HCT116 (cell line): ENCODE measurements around the gene CCDC38. TPM values are rescaled to one million over a fixed set of nuclear protein-coding genes. Genes with fewer than 3 reads are reported as not detected.

ENCODE experiments used
- ATAC-seq: fragments of 200-7000 bp; cut with Tn5 transposase; 2 replicates; pipeline ENCODE4 v1.9.1; 2020; ENCODE audit warnings: mild to moderate bottlenecking, moderate library complexity
- BruUV-seq: library from RNA; stranded (reverse); fragments of 400-500 nt; replicated peaks from 2 replicates; lab custom pipeline; 2021; lab: Mats Ljungman, UMichigan
- CTCF ChIA-PET: fragments of 300-600 bp; sonication (Branson Sonifier 250); formaldehyde crosslinking; loops from one replicate; lab custom pipeline; 2021; ENCODE audit warnings: antibody characterized with exemption; lab: Charles Lee
- POLR2A ChIA-PET: fragments of 300-600, 350-600 bp; sonication (Branson Sonifier 250); formaldehyde crosslinking; loops from one replicate; lab custom pipeline; 2021; ENCODE audit warnings: antibody characterized with exemption; lab: Charles Lee
- RAD21 ChIA-PET, 2 experiments: fragments of 300-600 bp; sonication (Branson Sonifier 250); formaldehyde crosslinking; loops; one replicate each; lab custom pipeline; 2023; ENCODE audit warnings: low total read pairs in 2 of 2; ENCODE audit not compliant: uncharacterized antibody in 2 of 2, unreplicated experiment in 2 of 2, low non-redundant PET in 1 of 2; lab: Charles Lee
- DNase-seq: peaks from one replicate; pipeline ENCODE4 v3.0.0-alpha.2; 2010; ENCODE audit warnings: low read depth, low spot score
- H2AFZ ChIP-seq: fragments of 200-600 bp; shearing (Covaris generic), sonication (generic); 2 replicates; pipeline ENCODE4 v1.6.1; 2017; ENCODE audit warnings: low read depth, mixed run types, mixed read lengths, antibody characterized with exemption, low read length; ENCODE audit not compliant: poor library complexity, severe bottlenecking
- H3K27ac ChIP-seq: 2 replicates; pipeline ENCODE4 v1.5.1; 2012; ENCODE audit warnings: low read depth, low read length
- H3K27me3 ChIP-seq: fragments of 200-600 bp; sonication (generic); 2 replicates; pipeline ENCODE4 v1.6.1; 2016; ENCODE audit warnings: mixed run types, low read length, mixed read lengths; ENCODE audit not compliant: insufficient read depth
- H3K36me3 ChIP-seq, 2 experiments: fragments of 200-500 bp in 1 of 2; fragments of 200-600 bp in 1 of 2; sonication (Bioruptor generic) in 1 of 2; sonication (generic) in 1 of 2; 2 replicates each; pipeline versions ENCODE4 v1.5.1 to v1.6.1; 2014 to 2016; ENCODE audit warnings: low read length in 2 of 2, inconsistent platforms in 1 of 2, mixed read lengths in 1 of 2, mixed run types in 1 of 2; ENCODE audit not compliant: insufficient read depth in 2 of 2, control insufficient read depth in 1 of 2
- H3K4me1 ChIP-seq, 2 experiments: fragments of 200-600 bp in 1 of 2; sonication (generic) in 1 of 2; 2 replicates each; pipeline versions ENCODE4 v1.5.1 to v1.6.1; 2012 to 2017; ENCODE audit warnings: low read length in 2 of 2, inconsistent platforms in 1 of 2, mild to moderate bottlenecking in 1 of 2, mixed read lengths in 1 of 2, mixed run types in 1 of 2, moderate library complexity in 1 of 2; ENCODE audit not compliant: insufficient read depth in 2 of 2, control insufficient read depth in 1 of 2
- H3K4me2 ChIP-seq: fragments of 200-600 bp; sonication (generic); 2 replicates; pipeline ENCODE4 v1.6.1; 2017; ENCODE audit warnings: mixed run types, low read length, mixed read lengths
- H3K4me3 ChIP-seq, 2 experiments: fragments of 200-600 bp in 1 of 2; sonication (generic) in 1 of 2; replicated peaks in 1 of 2; 2 replicates each; pipeline ENCODE4 v1.5.1; 2011 to 2016; ENCODE audit warnings: low read length in 2 of 2, control low read depth in 1 of 2, low read depth in 1 of 2, mild to moderate bottlenecking in 1 of 2, mixed read lengths in 1 of 2, mixed run types in 1 of 2
- H3K79me2 ChIP-seq: fragments of 200-600 bp; sonication (generic); 2 replicates; pipeline ENCODE4 v1.6.1; 2017; ENCODE audit warnings: mild to moderate bottlenecking, mixed run types, low read length, moderate library complexity, mixed read lengths; ENCODE audit not compliant: insufficient read depth
- H3K9ac ChIP-seq: fragments of 200-600 bp; sonication (generic); 2 replicates; pipeline ENCODE4 v1.6.1; 2016; ENCODE audit warnings: low read length, mixed read lengths
- H3K9me2 ChIP-seq: fragments of 200-600 bp; sonication (generic), shearing (Covaris generic); 2 replicates; pipeline ENCODE4 v1.6.1; 2017; ENCODE audit warnings: mixed run types, mild to moderate bottlenecking, moderate library complexity; ENCODE audit not compliant: insufficient read depth
- H3K9me3 ChIP-seq, 2 experiments: fragments of 200-500 bp in 1 of 2; fragments of 200-600 bp in 1 of 2; sonication (Bioruptor generic) in 1 of 2; sonication (generic) in 1 of 2; 2 replicates each; pipeline ENCODE4 v1.6.1; 2014 to 2017; ENCODE audit warnings: low read length in 2 of 2, mixed read lengths in 2 of 2, inconsistent platforms in 1 of 2, low read depth in 1 of 2, mild to moderate bottlenecking in 1 of 2, mixed run types in 1 of 2, moderate library complexity in 1 of 2; ENCODE audit not compliant: control insufficient read depth in 1 of 2, insufficient read depth in 1 of 2
- H4K20me1 ChIP-seq: fragments of 200-600 bp; sonication (generic), shearing (Covaris generic); 2 replicates; pipeline ENCODE4 v1.6.1; 2017; ENCODE audit warnings: mixed run types, mild to moderate bottlenecking, moderate library complexity; ENCODE audit not compliant: insufficient read depth
- CBX3 ChIP-seq: IDR thresholded peaks from 2 replicates; pipeline ENCODE4 v1.6.1; 2012; ENCODE audit warnings: low read depth
- CEBPB ChIP-seq: IDR thresholded peaks from 2 replicates; pipeline ENCODE4 v1.6.1; 2012; ENCODE audit warnings: low read depth
- EGR1 ChIP-seq: IDR thresholded peaks from 2 replicates; pipeline ENCODE4 v1.6.1; 2012; ENCODE audit warnings: low read depth
- EZH2 ChIP-seq: fragments of 200-600 bp; sonication (generic); IDR thresholded peaks from 2 replicates; pipeline ENCODE4 v1.6.1; 2017; ENCODE audit warnings: antibody characterized with exemption, mixed run types
- EZH2phosphoT487 ChIP-seq: fragments of 200-600 bp; IDR thresholded peaks from 2 replicates; pipeline ENCODE4 v1.6.1; 2018; ENCODE audit warnings: antibody characterized with exemption, borderline replicate concordance
- FOSL1 ChIP-seq: IDR thresholded peaks from 2 replicates; pipeline ENCODE4 v1.6.1; 2012; ENCODE audit warnings: low read depth
- MAX ChIP-seq: IDR thresholded peaks from 2 replicates; pipeline ENCODE4 v1.6.1; 2012
- POLR2A ChIP-seq: IDR thresholded peaks from 2 replicates; pipeline ENCODE4 v1.7.0; 2011; ENCODE audit warnings: borderline replicate concordance; ENCODE audit not compliant: insufficient read depth, insufficient read length; ENCODE audit errors: extremely low read depth
- POLR2AphosphoS5 ChIP-seq: IDR thresholded peaks from 2 replicates; pipeline ENCODE4 v1.6.1; 2011; ENCODE audit warnings: mild to moderate bottlenecking, low read depth, low read length, moderate library complexity
- RAD21 ChIP-seq: IDR thresholded peaks from 2 replicates; pipeline ENCODE4 v1.6.1; 2012; ENCODE audit warnings: low read depth, mild to moderate bottlenecking
- SP1 ChIP-seq: IDR thresholded peaks from 2 replicates; pipeline ENCODE4 v1.6.1; 2012; ENCODE audit warnings: low read depth
- SRF ChIP-seq: IDR thresholded peaks from 2 replicates; pipeline ENCODE4 v1.6.1; 2012; ENCODE audit warnings: low read depth
- TCF7L2 ChIP-seq: IDR thresholded peaks from 2 replicates; pipeline ENCODE4 v1.7.0; 2011; ENCODE audit warnings: borderline replicate concordance, inconsistent platforms; ENCODE audit not compliant: insufficient read depth, insufficient read length; ENCODE audit errors: extremely low read depth
- YY1 ChIP-seq: IDR thresholded peaks from 2 replicates; pipeline ENCODE4 v1.6.1; 2011; ENCODE audit warnings: low read length, low read depth, moderate library complexity, mild to moderate bottlenecking; ENCODE audit not compliant: insufficient replicate concordance; ENCODE audit errors: extremely low read depth
- ZFX ChIP-seq: fragments of 450-650 bp; IDR thresholded peaks from 2 replicates; pipeline ENCODE4 v1.6.1; 2017
- ZNF274 ChIP-seq: fragments of 200-500 bp; sonication (Bioruptor generic); IDR thresholded peaks from 2 replicates; pipeline ENCODE4 v1.6.1; 2014; ENCODE audit warnings: mild to moderate bottlenecking, low read depth, low read length, inconsistent platforms
- intact Hi-C: fragments of 100-400 bp; cut with micrococcal nuclease; formaldehyde crosslinking; loops from 2 replicates; pipeline ENCODE4 v1.10.0; 2022
- total RNA-seq: library from RNA; stranded (reverse); gene quantifications from one replicate; pipeline ENCODE4 v1.2.1, GENCODE V29; 2021; ENCODE audit not compliant: unreplicated experiment
- TF ChIP-seq, protein P1 (sequence below): IDR thresholded peaks from 2 replicates; pipeline ENCODE4 v1.6.1; 2012
- TF ChIP-seq, protein P2 (sequence below), 3 experiments: fragments of 200-600 bp in 1 of 3; sonication (generic) in 1 of 3; IDR thresholded peaks in 2 of 3; conservative IDR thresholded peaks in 1 of 3; 2 replicates each; pipeline ENCODE4 v1.5.1; 2012 to 2017; ENCODE audit warnings: low read depth in 2 of 3, low read length in 2 of 3, antibody characterized with exemption in 1 of 3, borderline replicate concordance in 1 of 3, control low read depth in 1 of 3, mild to moderate bottlenecking in 1 of 3, mixed read lengths in 1 of 3, mixed run types in 1 of 3, moderate library complexity in 1 of 3; ENCODE audit not compliant: insufficient read depth in 1 of 3
- TF ChIP-seq, protein P3 (sequence below): IDR thresholded peaks from 2 replicates; pipeline ENCODE4 v1.6.1; 2012; ENCODE audit warnings: low read depth

The CCDC38 gene
- total RNA-seq, 1 experiment from 2014 or later: 0.27 TPM

DNA sequence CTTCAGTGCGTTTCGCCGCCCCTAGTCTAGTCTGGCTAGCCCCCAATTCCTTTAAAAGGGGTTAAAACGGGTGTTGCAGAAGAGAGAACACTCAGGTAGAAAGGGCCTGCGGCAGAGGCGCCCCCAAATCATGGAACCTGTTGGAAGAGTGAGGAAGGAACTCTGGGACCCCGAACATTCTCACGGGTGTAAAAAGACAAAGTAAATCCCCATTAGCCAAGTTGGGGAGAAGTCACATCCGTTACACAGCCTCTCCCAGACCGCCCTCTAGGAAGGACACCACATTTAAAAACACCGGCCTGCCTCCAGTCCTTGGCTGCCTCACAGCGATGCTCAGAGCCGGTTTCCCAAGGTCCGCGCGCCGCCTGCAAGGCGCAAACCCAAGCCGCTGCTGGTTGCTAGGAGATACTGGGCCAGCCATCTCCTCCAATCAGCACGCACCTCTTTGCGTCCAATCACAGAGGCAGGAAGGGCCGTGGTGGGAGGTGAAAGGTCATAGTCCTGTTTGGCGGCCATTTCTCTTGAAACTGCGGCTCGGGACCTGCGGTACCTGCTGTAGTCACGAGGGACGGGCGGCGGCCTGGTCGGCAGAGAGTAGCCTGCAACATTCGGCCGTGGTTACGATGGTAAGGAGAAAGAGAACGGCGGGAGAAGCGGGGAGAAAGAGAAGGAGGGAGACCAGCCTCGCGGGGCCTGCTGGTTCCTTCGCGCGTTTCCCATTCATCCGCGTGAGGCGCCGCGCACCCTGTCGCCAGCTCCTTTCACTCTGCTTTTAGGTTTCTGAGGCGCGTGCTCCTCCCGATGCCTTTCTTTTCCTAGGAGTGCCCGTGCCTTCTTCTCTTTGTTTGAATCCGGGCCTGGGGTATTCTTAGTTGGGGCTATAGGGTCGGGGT, 83.7 kb downstream of the CCDC38 start, which contains the start of gene SNRPF (continued):
- TF ChIP-seq CBX3 (peak; percentile 75), ZNF274 (no peak), EGR1 (peak; percentile 60)
- TF ChIP-seq, protein P1, sequence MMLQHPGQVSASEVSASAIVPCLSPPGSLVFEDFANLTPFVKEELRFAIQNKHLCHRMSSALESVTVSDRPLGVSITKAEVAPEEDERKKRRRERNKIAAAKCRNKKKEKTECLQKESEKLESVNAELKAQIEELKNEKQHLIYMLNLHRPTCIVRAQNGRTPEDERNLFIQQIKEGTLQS: no peak

DNA sequence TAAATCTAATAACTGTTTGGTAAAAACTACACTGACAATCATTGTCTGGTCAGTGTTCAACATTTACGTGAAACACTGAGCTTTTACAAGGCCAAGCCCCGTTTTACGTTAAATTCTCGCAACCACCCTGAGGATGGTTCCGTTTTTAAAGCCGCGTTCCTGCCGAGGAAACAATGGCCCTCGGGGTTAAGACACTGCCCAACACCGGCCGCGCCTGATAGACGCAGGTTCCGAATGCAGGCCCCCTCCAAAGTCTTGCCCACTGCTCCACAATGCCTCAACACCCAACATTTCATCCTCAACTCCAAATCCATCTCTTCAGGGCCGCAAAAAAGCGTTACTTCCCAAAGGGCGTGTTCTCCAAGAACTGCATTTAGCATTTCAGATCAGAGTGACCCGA, 84.6 kb downstream of the CCDC38 start:
- CTCF ChIA-PET: no interaction called here
- peak overlapping the region; percentile 65 for H3K4me2 ChIP-seq
- H3K9me2 ChIP-seq: no peaks in the 10 kb centered on the region
- H2AFZ ChIP-seq: no peak overlapping the region
- H3K9me3 ChIP-seq: no peaks in the 10 kb centered on the region
- H3K36me3 ChIP-seq: peaks cover 13 to 21% of the 10 kb centered on the region in 2 experiments
- RAD21 ChIA-PET: no interaction called here
- intact Hi-C loops: no loop called here
- ATAC-seq (no peak), DNase-seq (no peak)
- H3K4me3 ChIP-seq: peak overlapping the region in 1 of 2 experiments; percentile 94; a peak in 2 of 4 replicates
- H3K4me1 ChIP-seq: peaks cover 8 to 26% of the 10 kb centered on the region in 2 experiments
- POLR2A ChIA-PET: no interaction called here
- TSS peak; percentile 52 for BruUV-seq
- no peak overlapping the region for H3K9ac ChIP-seq
- H3K27me3 ChIP-seq: no peaks in the 10 kb centered on the region
- peaks cover 8% of the 10 kb centered on the region; the same call in 1 of the 2 replicates for H4K20me1 ChIP-seq
- peaks cover 41% of the 10 kb centered on the region for H3K79me2 ChIP-seq
- H3K27ac ChIP-seq: no peak overlapping the region
- TF ChIP-seq SP1 (no peak), SRF (no peak), POLR2A (no peak), EZH2phosphoT487 (no peak), RAD21 (no peak), POLR2AphosphoS5 (no peak), YY1 (no peak), TCF7L2 (no peak), ZFX (no peak), EZH2 (no peak), MAX (no peak), FOSL1 (no peak), CEBPB (no peak)
- TF ChIP-seq, protein P1: no peak
- TF ChIP-seq, protein P2, sequence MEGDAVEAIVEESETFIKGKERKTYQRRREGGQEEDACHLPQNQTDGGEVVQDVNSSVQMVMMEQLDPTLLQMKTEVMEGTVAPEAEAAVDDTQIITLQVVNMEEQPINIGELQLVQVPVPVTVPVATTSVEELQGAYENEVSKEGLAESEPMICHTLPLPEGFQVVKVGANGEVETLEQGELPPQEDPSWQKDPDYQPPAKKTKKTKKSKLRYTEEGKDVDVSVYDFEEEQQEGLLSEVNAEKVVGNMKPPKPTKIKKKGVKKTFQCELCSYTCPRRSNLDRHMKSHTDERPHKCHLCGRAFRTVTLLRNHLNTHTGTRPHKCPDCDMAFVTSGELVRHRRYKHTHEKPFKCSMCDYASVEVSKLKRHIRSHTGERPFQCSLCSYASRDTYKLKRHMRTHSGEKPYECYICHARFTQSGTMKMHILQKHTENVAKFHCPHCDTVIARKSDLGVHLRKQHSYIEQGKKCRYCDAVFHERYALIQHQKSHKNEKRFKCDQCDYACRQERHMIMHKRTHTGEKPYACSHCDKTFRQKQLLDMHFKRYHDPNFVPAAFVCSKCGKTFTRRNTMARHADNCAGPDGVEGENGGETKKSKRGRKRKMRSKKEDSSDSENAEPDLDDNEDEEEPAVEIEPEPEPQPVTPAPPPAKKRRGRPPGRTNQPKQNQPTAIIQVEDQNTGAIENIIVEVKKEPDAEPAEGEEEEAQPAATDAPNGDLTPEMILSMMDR (IDR thresholded peaks at IDR 0.05 in 2 of 3, conservative IDR thresholded peaks at IDR 0.05 in 1 of 3; ENCODE audit: borderline replicate concordance in 1 of 3, insufficient read depth in 1 of 3, low read depth in 2 of 3, low read length in 2 of 3): no peak
- TF ChIP-seq, protein P3, sequence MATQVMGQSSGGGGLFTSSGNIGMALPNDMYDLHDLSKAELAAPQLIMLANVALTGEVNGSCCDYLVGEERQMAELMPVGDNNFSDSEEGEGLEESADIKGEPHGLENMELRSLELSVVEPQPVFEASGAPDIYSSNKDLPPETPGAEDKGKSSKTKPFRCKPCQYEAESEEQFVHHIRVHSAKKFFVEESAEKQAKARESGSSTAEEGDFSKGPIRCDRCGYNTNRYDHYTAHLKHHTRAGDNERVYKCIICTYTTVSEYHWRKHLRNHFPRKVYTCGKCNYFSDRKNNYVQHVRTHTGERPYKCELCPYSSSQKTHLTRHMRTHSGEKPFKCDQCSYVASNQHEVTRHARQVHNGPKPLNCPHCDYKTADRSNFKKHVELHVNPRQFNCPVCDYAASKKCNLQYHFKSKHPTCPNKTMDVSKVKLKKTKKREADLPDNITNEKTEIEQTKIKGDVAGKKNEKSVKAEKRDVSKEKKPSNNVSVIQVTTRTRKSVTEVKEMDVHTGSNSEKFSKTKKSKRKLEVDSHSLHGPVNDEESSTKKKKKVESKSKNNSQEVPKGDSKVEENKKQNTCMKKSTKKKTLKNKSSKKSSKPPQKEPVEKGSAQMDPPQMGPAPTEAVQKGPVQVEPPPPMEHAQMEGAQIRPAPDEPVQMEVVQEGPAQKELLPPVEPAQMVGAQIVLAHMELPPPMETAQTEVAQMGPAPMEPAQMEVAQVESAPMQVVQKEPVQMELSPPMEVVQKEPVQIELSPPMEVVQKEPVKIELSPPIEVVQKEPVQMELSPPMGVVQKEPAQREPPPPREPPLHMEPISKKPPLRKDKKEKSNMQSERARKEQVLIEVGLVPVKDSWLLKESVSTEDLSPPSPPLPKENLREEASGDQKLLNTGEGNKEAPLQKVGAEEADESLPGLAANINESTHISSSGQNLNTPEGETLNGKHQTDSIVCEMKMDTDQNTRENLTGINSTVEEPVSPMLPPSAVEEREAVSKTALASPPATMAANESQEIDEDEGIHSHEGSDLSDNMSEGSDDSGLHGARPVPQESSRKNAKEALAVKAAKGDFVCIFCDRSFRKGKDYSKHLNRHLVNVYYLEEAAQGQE: no peak
